ENCODE measurements around the gene R3HCC1L. TPM values are rescaled to one million over a fixed set of nuclear protein-coding genes. Genes with fewer than 3 reads are reported as not detected.
A peak's percentile ranks its signal among the peaks of the same experiment; 100 is the strongest.

R3HCC1L gene
- total RNA-seq, 3 donors from 2014 or later (not counting 1 experiment from before 2014, with no cell fraction given) = 17.9 to 25.6 (median 23.3) TPM

- intact Hi-C loops (cut with micrococcal nuclease) = no loop called here
- H3K4me3 Mint-ChIP-seq = no peak overlapping the region
- no peaks in the 10 kb centered on the region for H3K9me3 Mint-ChIP-seq
- WGBS (ENCODE audit: insufficient coverage) = 82% methylated on average over 7 of the region's 7 CpGs
- H3K4me1 Mint-ChIP-seq = peaks cover 0 to 10% of the 10 kb centered on the region in 2 donors
- no peaks in the 10 kb centered on the region for H3K9me3 ChIP-seq (ENCODE audit: control insufficient read depth, insufficient read depth, low read length)
- no peak overlapping the region for H3K4me3 ChIP-seq (ENCODE audit: low read length)
- peak; percentile 38 to 74 (median 52) for ATAC-seq
- no peak overlapping the region for H3K27ac Mint-ChIP-seq
- H3K36me3 Mint-ChIP-seq = no peaks in the 10 kb centered on the region
- peaks cover 0 to 11% of the 10 kb centered on the region in 2 donors for H3K27me3 Mint-ChIP-seq (ENCODE audit: low read depth in 2 of 2)
- H3K27ac ChIP-seq (ENCODE audit: low read length) = no peak overlapping the region
- H3K27me3 ChIP-seq (ENCODE audit: control insufficient read depth, insufficient read depth, low read length) = no peaks in the 10 kb centered on the region
- no peaks in the 10 kb centered on the region for H3K36me3 ChIP-seq (ENCODE audit: control insufficient read depth, insufficient read depth, low read length)
- TF ChIP-seq CTCF (IDR thresholded peaks at IDR 0.05) = no peak
- peak in 1 of 2 donors; percentile 44 for DNase-seq
- H3K4me1 ChIP-seq (ENCODE audit: control insufficient read depth, insufficient read depth, low read length) = peaks cover 10% of the 10 kb centered on the region
Measured at GRCh38 chr10:98262571-98262970, 128.1 kb downstream of the R3HCC1L start.

- Mint-ChIP-seq H3K4me3 (no peak overlapping the region), H3K27ac (no peak overlapping the region), H3K9me3 (no peaks in the 10 kb centered on the region), H3K27me3 (ENCODE audit: low read depth in 2 of 2) (peaks cover 0 to 11% of the 10 kb centered on the region in 2 donors), H3K4me1 (peaks cover 0 to 10% of the 10 kb centered on the region in 2 donors), H3K36me3 (no peaks in the 10 kb centered on the region)
- 89% methylated on average over 4 of the region's 7 CpGs for WGBS (ENCODE audit: insufficient coverage)
- DNase-seq = no peak
- Histone ChIP-seq H3K27me3 (ENCODE audit: control insufficient read depth, insufficient read depth, low read length) (no peaks in the 10 kb centered on the region), H3K9me3 (ENCODE audit: control insufficient read depth, insufficient read depth, low read length) (no peaks in the 10 kb centered on the region), H3K4me3 (ENCODE audit: low read length) (no peak overlapping the region), H3K27ac (ENCODE audit: low read length) (no peak overlapping the region), H3K36me3 (ENCODE audit: control insufficient read depth, insufficient read depth, low read length) (no peaks in the 10 kb centered on the region), H3K4me1 (ENCODE audit: control insufficient read depth, insufficient read depth, low read length) (peaks cover 14% of the 10 kb centered on the region)
- no peak for TF ChIP-seq CTCF (IDR thresholded peaks at IDR 0.05)
- ATAC-seq = no peak
- intact Hi-C loops (cut with micrococcal nuclease) = no loop called here
Measured at GRCh38 chr10:98263088-98263487, 128.6 kb downstream of the R3HCC1L start.

- H3K36me3 Mint-ChIP-seq = no peaks in the 10 kb centered on the region
- H3K4me1 ChIP-seq (ENCODE audit: control insufficient read depth, insufficient read depth, low read length) = peaks cover 14% of the 10 kb centered on the region
- peaks cover 0 to 11% of the 10 kb centered on the region in 2 donors for H3K4me1 Mint-ChIP-seq
- no peaks in the 10 kb centered on the region for H3K36me3 ChIP-seq (ENCODE audit: control insufficient read depth, insufficient read depth, low read length)
- H3K27me3 Mint-ChIP-seq (ENCODE audit: low read depth in 2 of 2) = peaks cover 0 to 18% of the 10 kb centered on the region in 2 donors
- H3K27ac ChIP-seq (ENCODE audit: low read length) = no peak overlapping the region
- DNase-seq = no peak
- H3K4me3 ChIP-seq (ENCODE audit: low read length) = no peak overlapping the region
- H3K27ac Mint-ChIP-seq = no peak overlapping the region
- H3K27me3 ChIP-seq (ENCODE audit: control insufficient read depth, insufficient read depth, low read length) = peaks cover 4% of the 10 kb centered on the region
- no peaks in the 10 kb centered on the region for H3K9me3 ChIP-seq (ENCODE audit: control insufficient read depth, insufficient read depth, low read length)
- no peaks in the 10 kb centered on the region for H3K9me3 Mint-ChIP-seq
- 72% methylated on average over 12 of the region's 12 CpGs for WGBS (ENCODE audit: insufficient coverage)
- intact Hi-C loops (cut with micrococcal nuclease) = no loop called here
- H3K4me3 Mint-ChIP-seq = no peak overlapping the region
- TF ChIP-seq CTCF (IDR thresholded peaks at IDR 0.05) = no peak
- ATAC-seq = no peak
Measured at GRCh38 chr10:98264378-98265065, 130.1 kb downstream of the R3HCC1L start.
